Mesendoderm (in vitro differentiated cells): ENCODE data around the gene LIPG.
"Not testable (repeated sequence)": the region's sequence is repeated elsewhere in the genome, so short reads cannot be mapped to it uniquely, and the experiment has no call there.

Source experiments
- DNase-seq: peaks from one replicate; pipeline ENCODE4 v3.0.0; 2013
- H2AK5ac ChIP-seq: 2 replicates; pipeline ENCODE4 v1.6.1; 2013; ENCODE audit warnings: low read length, inconsistent platforms
- H2BK120ac ChIP-seq: 2 replicates; pipeline ENCODE4 v1.6.1; 2013; ENCODE audit warnings: low read depth, mild to moderate bottlenecking, low read length, moderate library complexity, mixed read lengths
- H2BK15ac ChIP-seq: replicated peaks from 2 replicates; pipeline ENCODE4 v1.6.1; 2013; ENCODE audit warnings: low read depth, mild to moderate bottlenecking, moderate library complexity
- H2BK5ac ChIP-seq: 2 replicates; pipeline ENCODE4 v1.6.1; 2013; ENCODE audit warnings: low read length, inconsistent platforms
- H3K18ac ChIP-seq: 2 replicates; pipeline ENCODE4 v1.6.1; 2013; ENCODE audit warnings: mild to moderate bottlenecking, low read length, mixed read lengths
- H3K23ac ChIP-seq: one replicate; pipeline ENCODE4 v1.6.1; 2013; ENCODE audit warnings: low read length
- H3K27ac ChIP-seq: 2 replicates; pipeline ENCODE4 v1.5.1; 2013; ENCODE audit warnings: low read depth, mild to moderate bottlenecking, inconsistent platforms, low read length, moderate library complexity
- H3K27me3 ChIP-seq: 2 replicates; pipeline ENCODE4 v1.6.1; 2013; ENCODE audit warnings: low read length, control low read depth, mild to moderate bottlenecking, inconsistent platforms; ENCODE audit not compliant: insufficient read depth, poor library complexity
- H3K36me3 ChIP-seq: 2 replicates; pipeline ENCODE4 v1.6.1; 2013; ENCODE audit warnings: low read length, inconsistent platforms; ENCODE audit not compliant: control insufficient read depth, insufficient read depth
- H3K4ac ChIP-seq: one replicate; pipeline ENCODE4 v1.6.1; 2013; ENCODE audit warnings: low read depth, mild to moderate bottlenecking, low read length, moderate library complexity
- H3K4me1 ChIP-seq: 2 replicates; pipeline ENCODE4 v1.6.1; 2013; ENCODE audit warnings: low read depth, low read length, inconsistent platforms; ENCODE audit not compliant: control insufficient read depth
- H3K4me2 ChIP-seq: 2 replicates; pipeline ENCODE4 v1.6.1; 2013; ENCODE audit warnings: low read length
- H3K4me3 ChIP-seq: 2 replicates; pipeline ENCODE4 v1.5.1; 2013; ENCODE audit warnings: mild to moderate bottlenecking, low read length
- H3K56ac ChIP-seq: one replicate; pipeline ENCODE4 v1.6.1; 2013; ENCODE audit warnings: low read length
- H3K79me1 ChIP-seq: 2 replicates; pipeline ENCODE4 v1.6.1; 2013; ENCODE audit warnings: low read length, inconsistent platforms
- H3K79me2 ChIP-seq: 2 replicates; pipeline ENCODE4 v1.6.1; 2013; ENCODE audit warnings: mild to moderate bottlenecking, low read length; ENCODE audit not compliant: control insufficient read depth, insufficient read depth
- H3K9ac ChIP-seq: 2 replicates; pipeline ENCODE4 v1.6.1; 2013; ENCODE audit warnings: low read length, inconsistent platforms
- H4K5ac ChIP-seq: one replicate; pipeline ENCODE4 v1.6.1; 2013; ENCODE audit warnings: low read length
- H4K8ac ChIP-seq: one replicate; pipeline ENCODE4 v1.6.1; 2013; ENCODE audit warnings: low read depth, mild to moderate bottlenecking, control low read depth, low read length, moderate library complexity
- WGBS: extraction: QIAGEN DNeasy Blood & Tissue Kit; methylation state at CpG from one replicate; pipeline ENCODE4 v1.1.7; 2013; ENCODE audit warnings: low lambda C conversion rate, missing lambda C conversion rate; ENCODE audit not compliant: insufficient coverage; ENCODE audit errors: extremely low coverage; 5-methylcytosine and 5-hydroxymethylcytosine counted together

LIPG gene

GRCh38 chr18:49584394-49584793, 22.5 kb downstream of the LIPG start:
- Histone ChIP-seq H3K18ac (no peak overlapping the region), H4K5ac (no peak overlapping the region), H2BK15ac (no peak overlapping the region), H3K36me3 (peaks cover 21% of the 10 kb centered on the region), H3K27me3 (no peaks in the 10 kb centered on the region), H2AK5ac (peak overlapping the region; percentile 79), H2BK120ac (no peak overlapping the region), H3K4me3 (no peak overlapping the region), H3K79me1 (no peaks in the 10 kb centered on the region), H3K9ac (no peak overlapping the region), H3K4ac (no peak overlapping the region), H3K56ac (peak overlapping the region; percentile 43), H3K79me2 (no peaks in the 10 kb centered on the region), H2BK5ac (no peak overlapping the region), H3K4me1 (peaks cover 6% of the 10 kb centered on the region), H3K27ac (no peak overlapping the region), H4K8ac (no peak overlapping the region), H3K4me2 (no peak overlapping the region), H3K23ac (no peak overlapping the region)
- no peak for DNase-seq
- WGBS, result no CpG with 5 or more reads among the region's 3 CpGs

GRCh38 chr18:49584951-49585350, 23.1 kb downstream of the LIPG start:
- H2BK5ac ChIP-seq, H3K4me1 ChIP-seq, H3K23ac ChIP-seq, H4K5ac ChIP-seq, H3K9ac ChIP-seq, H4K8ac ChIP-seq, H2BK120ac ChIP-seq, H2AK5ac ChIP-seq, H3K27ac ChIP-seq, H3K4me2 ChIP-seq, H3K27me3 ChIP-seq, H3K56ac ChIP-seq, H3K18ac ChIP-seq, H2BK15ac ChIP-seq, H3K79me2 ChIP-seq, H3K4me3 ChIP-seq, DNase-seq, H3K79me1 ChIP-seq, H3K4ac ChIP-seq: not testable (repeated sequence)
- no CpG with 5 or more reads among the region's 4 CpGs for WGBS
- H3K36me3 ChIP-seq, result peaks cover 21% of the 10 kb centered on the region

DNA sequence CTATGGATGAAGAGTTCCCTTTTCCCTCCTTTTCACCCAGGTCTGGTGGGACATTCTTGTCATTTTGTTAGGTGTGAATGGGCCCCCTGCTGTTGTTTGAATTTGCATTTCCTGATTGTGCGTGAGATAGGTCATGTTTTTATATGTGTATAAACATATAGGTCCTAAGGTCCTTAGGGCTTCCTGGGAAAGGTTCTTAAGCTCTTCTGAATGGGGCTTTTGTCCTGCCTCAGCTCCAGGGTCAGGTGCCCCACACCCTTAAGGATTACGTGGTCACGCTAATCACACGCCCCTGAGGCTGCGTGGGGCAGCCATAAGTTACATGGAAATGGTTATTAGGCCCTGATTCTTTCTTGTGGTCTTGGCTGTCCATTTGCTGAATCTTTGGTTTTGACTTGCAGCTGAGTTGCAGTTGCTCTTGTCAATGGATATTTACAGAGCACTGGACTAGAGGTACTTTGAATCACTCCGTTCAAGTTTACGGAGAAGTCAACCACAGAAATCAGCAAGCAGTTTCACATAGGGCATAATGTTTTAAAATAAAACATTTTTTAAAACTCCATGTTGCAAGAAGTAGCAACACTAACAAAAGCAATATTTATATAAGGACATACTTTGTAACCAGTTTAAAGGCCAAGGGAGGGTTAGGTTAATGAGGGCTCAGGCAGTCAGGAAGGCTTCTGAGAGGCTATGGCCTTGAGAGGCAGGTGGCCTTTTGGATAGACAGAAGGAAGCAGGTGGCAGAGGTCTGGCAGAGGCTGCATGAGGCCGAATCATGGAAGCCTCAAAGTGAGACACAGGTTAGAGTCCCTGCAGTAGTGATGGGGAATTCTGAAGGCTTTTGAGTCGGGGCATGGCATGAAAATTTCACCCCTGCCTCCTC, 24.2 kb downstream of the LIPG start:
- H3K4me2 ChIP-seq, result no peak overlapping the region
- peaks cover 6% of the 10 kb centered on the region for H3K4me1 ChIP-seq
- H3K18ac ChIP-seq, result no peak overlapping the region
- no peaks in the 10 kb centered on the region for H3K27me3 ChIP-seq
- H2BK15ac ChIP-seq, result no peak overlapping the region
- no peak overlapping the region for H2BK5ac ChIP-seq
- no peak overlapping the region for H3K4me3 ChIP-seq
- H3K27ac ChIP-seq, result no peak overlapping the region
- H3K9ac ChIP-seq, result no peak overlapping the region
- H4K8ac ChIP-seq, result no peak overlapping the region
- H4K5ac ChIP-seq, result no peak overlapping the region
- no peak overlapping the region for H3K4ac ChIP-seq
- no peaks in the 10 kb centered on the region for H3K79me2 ChIP-seq
- no CpG with 5 or more reads among the region's 9 CpGs for WGBS
- H3K23ac ChIP-seq, result no peak overlapping the region
- peak; percentile 93 for DNase-seq
- H3K36me3 ChIP-seq, result peaks cover 21% of the 10 kb centered on the region
- no peaks in the 10 kb centered on the region for H3K79me1 ChIP-seq
- peak overlapping the region; percentile 5 for H2BK120ac ChIP-seq
- H3K56ac ChIP-seq, result peak overlapping the region; percentile 0
- no peak overlapping the region for H2AK5ac ChIP-seq

GRCh38 chr18:49588171-49588570, 26.3 kb downstream of the LIPG start:
- no CpG with 5 or more reads among the region's 6 CpGs for WGBS
- H3K79me1 ChIP-seq, result no peaks in the 10 kb centered on the region
- H3K23ac ChIP-seq, result no peak overlapping the region
- no peak for DNase-seq
- H3K36me3 ChIP-seq, result peaks cover 16% of the 10 kb centered on the region
- H2BK15ac ChIP-seq, result no peak overlapping the region
- no peak overlapping the region for H3K9ac ChIP-seq
- no peak overlapping the region for H3K4me2 ChIP-seq
- no peaks in the 10 kb centered on the region for H3K27me3 ChIP-seq
- H3K4me1 ChIP-seq, result peaks cover 6% of the 10 kb centered on the region
- H3K27ac ChIP-seq, result no peak overlapping the region
- H3K56ac ChIP-seq, result no peak overlapping the region
- no peaks in the 10 kb centered on the region for H3K79me2 ChIP-seq
- no peak overlapping the region for H3K4me3 ChIP-seq
- no peak overlapping the region for H3K18ac ChIP-seq
- H2BK120ac ChIP-seq, result no peak overlapping the region
- H4K8ac ChIP-seq, result no peak overlapping the region
- H4K5ac ChIP-seq, result no peak overlapping the region
- H2AK5ac ChIP-seq, result no peak overlapping the region
- no peak overlapping the region for H2BK5ac ChIP-seq
- no peak overlapping the region for H3K4ac ChIP-seq

- no peak overlapping the region for H3K4me3 ChIP-seq
- no peaks in the 10 kb centered on the region for H3K27me3 ChIP-seq
- H2BK5ac ChIP-seq, result no peak overlapping the region
- no peaks in the 10 kb centered on the region for H3K79me1 ChIP-seq
- H3K9ac ChIP-seq, result no peak overlapping the region
- WGBS, result no CpG with 5 or more reads among the region's 12 CpGs
- no peaks in the 10 kb centered on the region for H3K79me2 ChIP-seq
- no peak overlapping the region for H2AK5ac ChIP-seq
- H3K4me2 ChIP-seq, result no peak overlapping the region
- no peak overlapping the region for H3K56ac ChIP-seq
- no peak overlapping the region for H4K5ac ChIP-seq
- H3K4me1 ChIP-seq, result peaks cover 6% of the 10 kb centered on the region
- no peak overlapping the region for H3K4ac ChIP-seq
- no peak overlapping the region for H2BK120ac ChIP-seq
- H3K36me3 ChIP-seq, result peaks cover 11% of the 10 kb centered on the region
- no peak overlapping the region for H2BK15ac ChIP-seq
- no peak for DNase-seq
- no peak overlapping the region for H3K23ac ChIP-seq
- H3K27ac ChIP-seq, result no peak overlapping the region
- no peak overlapping the region for H4K8ac ChIP-seq
- no peak overlapping the region for H3K18ac ChIP-seq
Measured at GRCh38 chr18:49588971-49589370, 27.1 kb downstream of the LIPG start.

- Histone ChIP-seq H3K27ac (no peak overlapping the region), H3K36me3 (peaks cover 11% of the 10 kb centered on the region)
Measured at GRCh38 chr18:49590608-49591007, 28.8 kb downstream of the LIPG start.

More at GRCh38 chr18:49590608-49591007, 28.8 kb downstream of the LIPG start:
- Histone ChIP-seq H2BK15ac (no peak overlapping the region), H4K8ac (no peak overlapping the region), H3K79me2 (no peaks in the 10 kb centered on the region), H3K79me1 (no peaks in the 10 kb centered on the region), H3K4me3 (no peak overlapping the region), H3K4me2 (no peak overlapping the region), H3K9ac (no peak overlapping the region), H4K5ac (no peak overlapping the region), H2AK5ac (no peak overlapping the region), H3K4me1 (peaks cover 4% of the 10 kb centered on the region), H3K27me3 (no peaks in the 10 kb centered on the region), H3K56ac (no peak overlapping the region), H3K23ac (no peak overlapping the region), H3K4ac (no peak overlapping the region), H2BK5ac (no peak overlapping the region), H3K18ac (no peak overlapping the region), H2BK120ac (no peak overlapping the region)
- no CpG with 5 or more reads among the region's 10 CpGs for WGBS
- no peak for DNase-seq
